HuH-7 (cell line): Measurements from ENCODE around the gene REPS1.
"Not testable (repeated sequence)": the region's sequence is repeated elsewhere in the genome, so short reads cannot be mapped to it uniquely, and the experiment has no call there.

Experiments used
- DNase-seq: peaks from one replicate; pipeline ENCODE4 v3.0.0; 2011; ENCODE audit warnings: low spot score

REPS1 gene

GRCh38 chr6:139006477-139006876 lies 18.4 kb upstream of the REPS1 start:
- no peak for DNase-seq

GRCh38 chr6:139003751-139004150 lies 15.7 kb upstream of the REPS1 start:
- no peak for DNase-seq

GRCh38 chr6:138999949-139000725 lies 12.1 kb upstream of the REPS1 start:
- no peak for DNase-seq

DNA sequence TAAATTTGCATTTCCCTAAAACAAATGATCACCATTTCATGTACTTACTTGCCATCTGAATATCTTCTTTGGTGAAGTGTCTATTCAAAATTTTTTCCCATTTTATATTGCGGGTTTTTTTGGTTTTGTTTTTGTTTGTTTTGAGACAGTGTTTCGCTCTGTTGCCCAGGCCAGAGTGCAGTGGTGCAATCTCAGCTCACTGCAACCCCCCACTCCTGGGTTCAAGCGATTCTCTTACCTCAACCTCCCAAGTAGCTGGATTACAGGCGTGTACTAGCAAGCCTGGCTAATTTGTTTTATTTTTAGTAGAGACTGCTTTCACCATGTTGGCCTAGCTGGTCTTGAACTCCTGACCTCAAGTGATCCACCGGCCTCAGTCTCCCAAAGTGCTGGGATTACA lies 9.1 kb upstream of the REPS1 start:
- DNase-seq = no peak

- DNase-seq = no peak
Measured at GRCh38 chr6:138996524-138996923, 8.5 kb upstream of the REPS1 start.

- not testable (repeated sequence) for DNase-seq
Measured at GRCh38 chr6:138993410-138993809, 5.4 kb upstream of the REPS1 start.

DNA sequence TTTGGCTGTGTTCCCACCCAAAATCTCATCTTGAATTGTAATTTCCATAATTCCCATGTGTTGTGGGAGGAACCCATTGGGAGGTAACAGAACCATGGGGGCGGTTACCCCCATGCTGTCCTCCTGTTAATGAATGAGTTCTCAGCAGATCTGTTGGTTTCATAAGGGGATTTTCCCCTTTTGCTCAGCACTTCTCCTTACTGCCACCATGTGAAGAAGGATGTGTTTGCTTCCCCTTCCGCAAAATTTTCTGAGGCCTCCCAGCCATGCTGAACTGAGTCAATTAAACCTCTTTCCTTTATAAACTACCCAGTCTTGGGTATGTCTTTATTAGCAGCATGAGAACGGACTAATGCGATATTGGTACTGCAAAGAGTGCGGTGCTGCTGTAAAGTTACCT lies 4.9 kb upstream of the REPS1 start:
- DNase-seq = not testable (repeated sequence)

- no peak for DNase-seq
Measured at GRCh38 chr6:138991206-138991605, 3.2 kb upstream of the REPS1 start.

DNA sequence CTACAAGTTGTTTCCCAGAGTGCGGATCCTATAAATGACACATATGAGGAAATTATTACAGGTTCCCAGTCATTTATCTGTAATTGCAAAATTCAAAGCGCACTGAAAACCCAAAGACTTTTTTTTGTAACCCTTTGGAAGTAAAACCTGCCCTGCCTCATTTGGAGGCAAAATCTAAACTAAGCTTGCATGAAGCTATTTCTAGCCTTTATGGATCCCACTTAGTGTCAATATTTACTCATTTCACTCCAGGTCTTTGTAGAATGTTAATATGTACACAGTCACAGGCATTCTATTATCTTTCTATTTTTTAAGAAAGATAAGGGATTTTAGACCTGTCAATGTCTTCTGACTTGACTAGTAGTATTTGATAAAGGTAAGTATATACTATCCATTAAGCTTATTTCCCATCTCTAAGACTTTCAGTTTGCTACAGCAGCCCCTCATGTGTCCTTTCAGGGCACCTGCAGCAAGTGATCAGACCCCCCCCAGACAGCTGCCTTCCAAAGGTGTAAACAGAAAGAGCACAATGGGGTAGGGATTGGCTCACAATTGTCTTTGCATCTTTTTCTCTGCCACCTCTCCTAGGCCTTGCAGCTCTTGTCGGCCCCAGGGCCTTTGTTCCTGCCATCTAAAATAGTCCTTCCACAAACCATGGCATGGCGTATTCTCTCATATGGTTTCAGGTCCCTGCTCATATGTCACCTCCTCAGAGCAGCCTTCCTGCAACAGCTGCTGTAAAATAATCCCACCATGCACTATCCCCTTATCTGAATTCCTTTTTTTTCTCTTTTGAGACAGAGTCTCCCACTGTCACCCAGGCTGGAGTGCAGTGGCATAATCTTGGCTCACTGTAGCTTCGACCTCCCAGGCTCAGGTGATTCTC lies 1.3 kb upstream of the REPS1 start:
- peak; percentile 42 for DNase-seq

DNA sequence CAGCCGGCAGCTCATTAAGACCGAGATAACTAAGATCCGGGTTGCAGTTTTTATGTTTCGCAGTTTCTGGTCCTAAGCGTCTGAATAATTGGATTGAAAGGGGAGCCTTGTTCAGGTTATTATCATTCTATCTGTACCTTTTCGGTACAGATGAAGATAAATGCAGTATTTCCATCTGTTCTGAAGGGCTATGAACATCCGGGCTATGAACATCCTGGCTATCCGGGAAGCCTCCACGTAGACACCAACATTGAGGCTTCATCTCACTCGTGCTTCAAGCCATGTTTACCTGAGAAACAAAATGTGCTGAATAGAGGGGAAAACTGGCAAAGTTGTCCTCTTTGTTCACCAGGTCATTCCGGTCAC lies 399 bp upstream of the REPS1 start:
- DNase-seq = peak; percentile 59

DNA sequence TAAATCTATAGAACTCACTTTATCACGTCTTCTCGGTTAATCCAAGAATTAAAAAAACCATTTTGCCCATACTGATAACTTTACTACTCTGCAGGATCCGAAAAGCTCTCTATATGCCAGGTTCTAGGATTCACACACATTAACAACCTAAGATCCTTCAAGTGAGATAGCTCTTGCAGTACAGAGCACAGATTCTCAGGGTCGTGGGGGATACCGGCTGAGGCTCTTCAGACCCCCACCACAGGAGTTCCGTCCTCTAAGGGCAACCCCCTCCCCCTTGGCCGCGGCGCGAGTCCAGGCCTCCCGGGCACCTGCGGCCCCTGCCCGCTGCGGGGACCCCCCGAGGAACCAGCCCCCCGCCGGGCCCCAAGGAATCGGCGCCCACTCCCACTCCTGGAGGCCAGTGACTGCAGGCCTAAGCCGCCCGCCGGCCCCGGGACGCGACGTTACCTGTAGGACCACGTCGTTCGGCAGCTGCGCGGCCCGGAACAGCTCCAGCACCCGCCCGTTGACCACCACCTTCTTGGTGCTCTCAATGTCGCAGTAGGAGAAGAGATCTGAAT lies 892 bp downstream of the REPS1 start:
- no peak for DNase-seq

DNA sequence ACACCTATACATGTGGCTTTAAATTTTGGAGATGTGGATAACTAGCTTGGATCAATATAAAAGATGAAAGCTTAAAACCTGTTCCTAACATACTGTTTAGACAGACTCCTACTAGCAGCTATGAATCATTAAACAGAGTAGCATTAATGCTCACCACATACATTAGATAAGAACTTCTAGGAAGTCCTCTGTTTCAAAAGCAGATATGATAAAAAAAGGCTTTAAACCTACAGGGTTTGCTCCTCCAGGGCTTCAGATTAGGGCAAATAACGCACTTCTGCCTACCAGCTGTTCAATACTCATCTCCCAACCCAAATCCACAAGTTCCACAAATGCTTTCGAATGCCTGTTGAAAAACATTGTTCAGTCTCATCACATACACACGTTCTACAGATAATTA lies 1.5 kb downstream of the REPS1 start:
- DNase-seq = no peak

DNA sequence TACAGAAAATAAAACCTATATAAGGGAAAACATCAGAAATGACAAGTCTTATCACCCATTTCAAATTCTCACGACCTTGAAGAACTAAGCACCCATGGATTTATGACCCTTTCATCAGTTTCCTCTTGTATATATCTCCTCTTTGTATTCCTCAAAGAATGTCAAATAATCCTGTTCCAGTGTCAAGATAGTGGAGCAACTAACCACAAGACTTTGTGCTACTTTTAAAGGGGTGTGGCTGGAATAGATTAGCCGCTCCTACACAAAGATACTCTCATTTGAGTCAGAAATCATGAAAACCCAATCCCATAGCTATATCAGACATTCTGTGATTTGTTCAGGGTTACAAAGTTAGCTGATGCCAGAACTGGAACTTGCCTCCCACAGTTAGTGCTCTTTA lies 6.6 kb downstream of the REPS1 start:
- no peak for DNase-seq

DNA sequence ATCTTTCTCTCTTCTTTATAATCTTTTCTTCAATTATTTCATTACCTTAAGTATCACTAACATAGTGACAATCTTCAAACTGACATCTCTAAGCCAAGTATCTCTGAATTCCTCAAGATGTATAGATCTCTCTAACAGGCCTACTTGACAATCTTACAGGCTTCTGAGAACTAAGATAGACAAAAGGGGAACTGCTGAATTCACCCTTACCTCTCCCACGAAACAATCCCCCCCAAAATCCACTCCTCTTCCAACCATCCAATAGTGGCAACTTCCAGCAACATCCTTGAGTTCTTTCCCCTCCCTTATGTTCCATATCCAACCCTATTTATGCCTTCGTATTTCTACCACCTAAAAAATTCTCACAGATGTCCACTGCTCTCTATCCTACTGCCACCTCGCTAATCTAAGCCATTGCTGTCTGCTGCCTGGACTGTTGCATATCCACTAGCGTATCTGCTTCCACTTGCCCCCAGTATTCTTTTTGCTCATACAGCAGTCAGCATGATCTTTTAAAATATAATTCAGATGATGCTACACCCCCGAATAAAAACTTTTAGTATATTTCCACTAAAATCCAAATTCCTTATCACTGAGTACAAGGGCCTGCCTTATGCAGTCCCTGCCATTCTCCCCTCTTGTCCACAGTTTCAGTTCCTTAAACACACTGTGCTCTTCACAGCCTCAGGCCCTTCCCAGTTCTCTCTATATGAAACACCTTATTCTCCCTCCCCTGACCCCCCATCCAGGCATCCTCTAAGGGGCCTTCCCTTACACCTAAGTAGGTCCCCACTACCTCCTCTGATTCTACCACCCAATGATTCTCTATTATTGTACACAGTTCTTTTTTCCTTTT lies 8.0 kb downstream of the REPS1 start:
- no peak for DNase-seq

GRCh38 chr6:138979365-138979764 lies 8.7 kb downstream of the REPS1 start:
- DNase-seq = no peak

DNA sequence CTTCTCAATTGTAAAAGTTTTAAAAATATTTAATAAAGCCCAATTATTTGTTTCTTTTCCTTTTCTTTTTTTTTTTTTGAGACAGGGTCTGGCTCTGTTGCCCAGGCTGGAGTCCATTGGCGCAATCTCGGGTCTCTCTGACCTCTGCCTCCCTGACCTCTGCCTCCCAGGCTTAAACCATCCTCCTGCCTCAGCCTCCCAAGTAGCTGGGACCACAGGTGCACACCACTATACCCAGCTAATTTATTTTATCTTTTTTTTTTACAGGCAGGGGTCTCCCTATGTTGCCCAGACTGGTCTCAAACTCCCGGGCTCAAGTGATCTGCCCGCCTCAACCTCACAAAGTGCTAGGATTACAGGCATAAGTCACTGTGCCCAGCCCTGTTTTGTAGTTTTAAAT lies 9.8 kb downstream of the REPS1 start:
- no peak for DNase-seq

GRCh38 chr6:138977646-138978167 lies 10.3 kb downstream of the REPS1 start:
- no peak for DNase-seq

- no peak for DNase-seq
Measured at GRCh38 chr6:138977242-138977641, 10.8 kb downstream of the REPS1 start.

DNA sequence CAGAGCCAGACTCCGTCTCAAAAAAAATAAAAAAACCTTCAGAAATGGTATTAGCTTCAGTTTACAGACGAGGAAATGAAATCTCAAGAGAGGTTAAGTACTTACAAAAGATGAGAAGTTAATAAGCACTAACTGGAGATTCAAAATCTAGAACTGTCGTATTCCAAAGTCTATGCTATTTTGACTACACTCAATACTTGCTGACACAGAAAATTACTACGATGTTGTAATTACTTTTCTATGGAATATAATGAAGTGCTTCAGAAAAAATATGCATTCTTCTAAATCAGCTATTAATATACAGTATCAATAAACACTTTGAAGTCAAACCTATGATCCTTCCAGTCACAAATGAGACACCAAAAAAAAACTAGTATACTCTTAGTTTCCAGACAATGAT lies 12.2 kb downstream of the REPS1 start:
- DNase-seq = no peak

- DNase-seq = no peak
Measured at GRCh38 chr6:138973466-138974153, 14.4 kb downstream of the REPS1 start.

DNA sequence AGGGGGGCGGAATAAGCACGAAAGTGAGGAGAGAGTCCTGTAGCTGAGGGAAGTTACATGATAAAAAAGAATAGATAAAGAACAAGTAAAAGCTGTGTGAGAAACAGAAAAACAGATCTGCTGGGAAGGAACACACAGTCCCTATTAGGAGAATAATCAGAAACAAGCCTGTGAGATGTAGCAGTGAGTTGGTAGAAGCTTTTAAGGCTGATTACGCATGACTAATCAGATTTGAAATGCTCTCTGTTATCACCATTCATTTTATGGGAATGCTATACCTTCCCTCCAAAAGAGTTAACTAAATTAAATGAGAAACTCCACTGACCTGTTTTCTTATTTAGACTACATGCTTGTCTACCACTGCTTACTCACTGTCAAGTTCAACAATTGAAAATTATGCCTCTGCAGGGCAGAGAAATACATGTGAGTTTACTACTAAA lies 15.8 kb downstream of the REPS1 start:
- DNase-seq = no peak
